OCI-LY3 (cell line): ENCODE results near the gene RFNG.

Experiments used
- H2AFZ ChIP-seq: fragments of 200-600, 300-600 bp; shearing (Covaris generic); 2 replicates; pipeline ENCODE4 v1.6.0; 2014; ENCODE audit warnings: antibody characterized with exemption, low read depth, low read length
- H3K27ac ChIP-seq: fragments of 200-600, 300-600 bp; sonication (generic); 2 replicates; pipeline ENCODE4 v1.5.1; 2014; ENCODE audit warnings: mild to moderate bottlenecking, low read length, moderate library complexity, mixed read lengths
- H3K27me3 ChIP-seq: fragments of 200-600, 300-600 bp; sonication (generic); 2 replicates; pipeline ENCODE4 v1.6.1; 2014; ENCODE audit warnings: low read depth, low read length, mixed read lengths
- H3K36me3 ChIP-seq: fragments of 200-600, 300-600 bp; sonication (generic); replicated peaks from 2 replicates; pipeline ENCODE3; 2014; ENCODE audit warnings: low read depth, low read length, mixed read lengths
- H3K4me1 ChIP-seq: fragments of 300-600, 200-600 bp; sonication (generic); 2 replicates; pipeline ENCODE4 v1.6.1; 2014; ENCODE audit warnings: low read length, mixed read lengths
- H3K4me2 ChIP-seq: fragments of 200-600, 300-600 bp; sonication (generic); 2 replicates; pipeline ENCODE4 v1.6.1; 2014; ENCODE audit warnings: low read length, mixed read lengths
- H3K4me3 ChIP-seq: fragments of 300-600, 200-600 bp; sonication (generic); 2 replicates; pipeline ENCODE4 v1.5.1; 2014; ENCODE audit warnings: antibody characterized with exemption, mild to moderate bottlenecking, low read length, moderate library complexity
- H3K79me2 ChIP-seq: fragments of 300-600, 200-600 bp; shearing (Covaris generic); 2 replicates; pipeline ENCODE4 v1.6.1; 2014; ENCODE audit warnings: mild to moderate bottlenecking, low read length, mixed read lengths
- H3K9ac ChIP-seq: fragments of 300-600, 200-600 bp; shearing (Covaris generic); 2 replicates; pipeline ENCODE4 v1.6.0; 2014; ENCODE audit warnings: mild to moderate bottlenecking, low read length, moderate library complexity
- H3K9me3 ChIP-seq: fragments of 200-600, 300-600 bp; shearing (Covaris generic); 2 replicates; pipeline ENCODE4 v1.6.1; 2014; ENCODE audit warnings: low read length, mixed read lengths; ENCODE audit not compliant: insufficient read depth
- H4K20me1 ChIP-seq: fragments of 200-600, 300-600 bp; sonication (generic); 2 replicates; pipeline ENCODE4 v1.6.1; 2016; ENCODE audit warnings: low read length, mixed read lengths; ENCODE audit not compliant: insufficient read depth
- CTCF ChIP-seq: fragments of 200-600, 300-600 bp; sonication (generic); IDR thresholded peaks from 2 replicates; pipeline ENCODE4 v1.5.1; 2014; ENCODE audit warnings: antibody characterized with exemption, low read length, low read depth
- EZH2phosphoT487 ChIP-seq: fragments of 200-600 bp; shearing (Covaris generic); IDR thresholded peaks from 2 replicates; pipeline ENCODE4 v1.6.1; 2018; ENCODE audit warnings: antibody characterized with exemption, mixed run types, low read depth

RFNG gene

GRCh38 chr17:82018989-82019689 lies 32.5 kb downstream of the RFNG start:
- Histone ChIP-seq H4K20me1 (peaks cover 13% of the 10 kb centered on the region), H3K27ac (no peak overlapping the region), H3K4me3 (no peak overlapping the region), H3K4me1 (peaks cover 15% of the 10 kb centered on the region), H3K27me3 (no peaks in the 10 kb centered on the region), H3K36me3 (no peaks in the 10 kb centered on the region), H3K79me2 (peaks cover 15% of the 10 kb centered on the region), H2AFZ (no peak overlapping the region), H3K4me2 (no peak overlapping the region), H3K9ac (no peak overlapping the region), H3K9me3 (no peaks in the 10 kb centered on the region)
- TF ChIP-seq EZH2phosphoT487 = no peak
- TF ChIP-seq CTCF = no peak

DNA sequence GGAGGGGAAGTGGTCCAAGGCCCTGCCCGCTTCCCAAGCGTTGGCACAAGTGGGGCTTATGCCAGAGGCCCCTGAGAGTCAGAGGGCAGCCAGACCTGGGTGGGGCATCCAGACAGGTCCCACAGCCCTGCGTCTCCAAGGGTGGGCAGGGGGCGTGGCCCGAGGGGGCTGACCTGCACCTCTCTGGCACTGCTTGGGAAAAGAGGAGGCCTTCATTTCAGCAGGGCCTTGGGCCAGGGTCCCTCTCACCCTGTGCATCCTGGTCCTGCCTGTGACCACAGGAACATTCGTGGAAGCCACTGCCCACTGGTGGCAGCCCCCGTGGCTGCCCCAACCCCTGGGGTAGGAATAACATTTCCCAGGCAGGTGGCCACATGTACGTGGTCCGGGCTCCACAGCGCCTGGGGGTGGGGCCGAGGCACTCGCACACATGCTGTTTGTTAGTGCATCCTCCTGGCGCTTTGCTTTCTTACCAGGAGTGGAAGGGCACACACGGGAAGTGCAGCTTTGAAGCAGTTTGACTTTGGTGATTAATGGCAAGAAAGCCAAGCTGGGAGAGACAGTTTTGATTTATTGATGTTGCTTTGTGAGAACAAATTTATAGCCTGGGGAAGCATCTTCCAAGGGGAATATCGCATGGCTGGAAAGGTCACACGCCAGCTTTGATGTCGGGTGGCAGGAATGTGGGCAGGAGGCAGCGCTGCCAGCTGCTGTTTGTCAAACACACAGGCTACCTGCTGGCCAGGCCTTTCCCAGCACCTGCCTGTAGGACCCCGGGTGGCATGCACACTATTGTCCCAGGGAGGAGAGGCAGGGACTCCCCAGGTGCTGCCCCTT lies 33.2 kb downstream of the RFNG start:
- H4K20me1 ChIP-seq = peaks cover 13% of the 10 kb centered on the region
- H3K4me2 ChIP-seq = no peak overlapping the region
- H3K79me2 ChIP-seq = peaks cover 15% of the 10 kb centered on the region
- TF ChIP-seq CTCF (no peak), EZH2phosphoT487 (no peak)
- H3K36me3 ChIP-seq = no peaks in the 10 kb centered on the region
- peaks cover 12% of the 10 kb centered on the region for H3K4me1 ChIP-seq
- no peaks in the 10 kb centered on the region for H3K9me3 ChIP-seq
- no peaks in the 10 kb centered on the region for H3K27me3 ChIP-seq
- no peak overlapping the region for H3K27ac ChIP-seq
- H2AFZ ChIP-seq = no peak overlapping the region
- H3K4me3 ChIP-seq = no peak overlapping the region
- no peak overlapping the region for H3K9ac ChIP-seq

DNA sequence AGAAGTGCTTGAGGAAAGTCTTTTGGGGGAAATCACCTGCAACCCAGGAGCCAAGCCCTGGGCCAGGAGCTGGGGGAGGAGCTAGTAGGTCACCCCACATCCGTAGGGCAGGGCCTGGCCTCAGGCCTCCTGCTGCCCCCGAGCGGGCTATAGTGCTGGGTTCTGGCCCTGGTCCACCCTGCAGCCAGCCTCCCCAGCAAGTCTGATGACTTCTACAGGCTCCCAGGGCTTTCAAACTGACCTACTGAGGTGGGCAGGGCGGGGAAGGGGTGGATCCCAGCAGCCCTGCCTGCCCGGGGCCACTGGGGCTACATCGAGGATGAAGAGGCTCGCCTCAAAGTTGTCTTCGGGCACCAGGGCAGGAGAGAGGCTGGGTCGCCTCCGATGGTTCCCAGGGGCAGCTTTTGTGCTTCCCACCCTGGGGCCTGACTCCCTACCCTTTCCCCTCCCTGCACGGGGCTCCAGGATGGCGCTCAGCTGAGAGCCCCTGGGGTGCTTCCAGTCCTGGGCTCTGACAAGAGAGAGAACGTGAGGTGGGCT lies 33.9 kb downstream of the RFNG start:
- peaks cover 12% of the 10 kb centered on the region for H3K4me1 ChIP-seq
- H3K27me3 ChIP-seq = no peaks in the 10 kb centered on the region
- no peak overlapping the region for H3K4me3 ChIP-seq
- no peak overlapping the region for H3K27ac ChIP-seq
- peaks cover 13% of the 10 kb centered on the region for H4K20me1 ChIP-seq
- H3K36me3 ChIP-seq = no peaks in the 10 kb centered on the region
- no peak overlapping the region for H2AFZ ChIP-seq
- H3K9me3 ChIP-seq = no peaks in the 10 kb centered on the region
- no peak overlapping the region for H3K9ac ChIP-seq
- TF ChIP-seq CTCF (no peak), EZH2phosphoT487 (no peak)
- no peak overlapping the region for H3K4me2 ChIP-seq
- H3K79me2 ChIP-seq = peaks cover 15% of the 10 kb centered on the region

GRCh38 chr17:82016875-82017459 lies 34.6 kb downstream of the RFNG start:
- Histone ChIP-seq H3K4me3 (no peak overlapping the region), H3K27me3 (no peaks in the 10 kb centered on the region), H3K9ac (no peak overlapping the region), H3K9me3 (no peaks in the 10 kb centered on the region), H3K36me3 (no peaks in the 10 kb centered on the region), H3K4me2 (no peak overlapping the region), H4K20me1 (peaks cover 13% of the 10 kb centered on the region), H2AFZ (no peak overlapping the region), H3K4me1 (peaks cover 11% of the 10 kb centered on the region), H3K27ac (no peak overlapping the region), H3K79me2 (peaks cover 8% of the 10 kb centered on the region)
- no peak for TF ChIP-seq CTCF
- TF ChIP-seq EZH2phosphoT487 = no peak
